Activated CD4-positive, CD25-positive, alpha-beta regulatory T cell (primary cell): ENCODE data around the gene LDLRAP1.
"Not testable (repeated sequence)": the region's sequence is repeated elsewhere in the genome, so short reads cannot be mapped to it uniquely, and the experiment has no call there.

Experiments used
- DNase-seq, 4 experiments: peaks; one replicate each; lab custom pipeline; 2025; lab: John Stamatoyannopoulos, UW

The LDLRAP1 gene

GRCh38 chr1:25577134-25577920 lies 33.9 kb downstream of the LDLRAP1 start:
- no peak for DNase-seq

DNA sequence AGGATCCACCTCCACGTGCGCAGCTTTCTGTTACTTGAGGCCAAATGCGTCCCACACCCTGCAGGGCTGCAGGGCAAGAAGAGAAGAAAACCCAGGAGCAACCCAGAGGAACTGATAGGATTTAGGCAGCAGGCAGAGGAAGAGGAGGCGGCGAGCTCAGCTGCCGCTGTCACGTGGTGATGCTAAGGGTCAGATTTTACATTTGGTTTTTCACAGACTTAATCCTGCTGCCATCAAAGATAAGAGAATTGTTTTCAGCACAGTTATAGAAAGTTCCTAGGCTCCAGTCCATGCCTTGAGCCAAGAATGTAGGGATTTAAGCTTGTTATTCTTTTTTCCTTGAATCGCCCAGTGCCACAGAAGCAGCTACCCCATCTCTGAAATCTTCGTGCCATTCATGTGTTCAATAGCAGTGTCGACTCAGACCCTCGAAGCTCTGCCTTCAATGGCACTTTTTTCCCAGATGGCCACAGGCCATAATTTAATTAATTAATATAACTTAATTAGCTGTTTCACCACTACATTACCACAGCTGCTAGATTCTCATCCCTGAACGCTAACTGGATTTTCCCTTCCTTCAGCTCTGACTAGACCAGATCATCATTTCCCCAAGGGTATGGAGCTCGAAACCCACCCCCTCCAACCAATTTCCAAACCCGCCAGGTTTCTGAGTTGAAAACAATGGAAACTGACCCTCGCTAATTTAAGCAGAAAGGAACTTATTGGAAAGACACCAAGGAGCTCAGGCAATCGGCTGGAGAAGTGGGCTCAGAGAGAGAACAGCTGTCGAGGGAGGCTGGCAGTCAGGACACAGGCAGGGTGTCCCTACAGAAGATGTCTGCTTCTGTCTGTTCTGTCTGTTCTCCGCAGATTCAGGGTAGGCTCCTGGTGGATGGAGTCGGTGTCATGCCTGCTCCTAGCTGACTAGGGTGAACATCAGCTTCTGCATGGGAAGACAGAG lies 36.2 kb downstream of the LDLRAP1 start:
- no peak for DNase-seq

DNA sequence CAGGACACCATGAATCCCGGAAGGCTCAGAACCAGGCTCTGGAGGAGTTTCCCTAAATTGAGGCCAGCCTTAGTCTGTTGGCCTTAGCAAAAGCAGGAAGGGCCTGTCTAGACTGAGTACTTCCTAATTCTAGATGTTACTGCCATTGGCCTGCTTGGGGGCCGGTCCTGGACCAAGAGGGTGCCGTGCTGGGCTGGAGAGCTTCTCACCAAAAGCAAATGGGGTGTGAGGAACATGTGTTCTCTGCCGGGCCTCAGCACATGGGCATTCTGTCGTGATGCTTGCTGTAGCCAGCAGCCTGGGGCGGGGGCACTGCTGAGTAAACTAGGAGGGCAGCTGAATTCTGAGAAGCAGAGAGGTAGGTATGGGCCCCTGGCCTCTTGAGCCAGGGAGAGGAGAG lies 37.5 kb downstream of the LDLRAP1 start:
- DNase-seq: no peak

DNA sequence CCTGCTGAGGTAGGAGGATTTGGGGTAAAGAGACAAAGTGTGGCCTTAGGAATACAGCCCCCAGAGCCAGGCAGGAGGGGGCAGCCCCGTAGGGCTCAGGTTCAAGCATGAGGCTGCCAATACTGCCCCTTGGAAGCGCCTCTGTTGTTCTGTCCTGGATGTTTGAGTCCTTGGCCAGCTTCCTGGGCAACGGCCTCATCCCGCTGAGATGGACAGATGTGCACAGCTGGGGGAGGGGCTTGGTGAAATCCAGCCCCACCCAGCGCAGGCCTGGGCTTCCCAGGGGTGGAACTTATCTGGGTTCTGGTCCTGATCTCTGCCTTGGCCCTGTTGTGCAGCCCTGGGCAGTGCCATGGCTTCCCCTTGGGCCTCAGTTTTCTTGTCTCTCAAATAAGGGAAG lies 38.4 kb downstream of the LDLRAP1 start:
- DNase-seq: no peak

GRCh38 chr1:25583519-25584370 lies 40.3 kb downstream of the LDLRAP1 start:
- DNase-seq: no peak

DNA sequence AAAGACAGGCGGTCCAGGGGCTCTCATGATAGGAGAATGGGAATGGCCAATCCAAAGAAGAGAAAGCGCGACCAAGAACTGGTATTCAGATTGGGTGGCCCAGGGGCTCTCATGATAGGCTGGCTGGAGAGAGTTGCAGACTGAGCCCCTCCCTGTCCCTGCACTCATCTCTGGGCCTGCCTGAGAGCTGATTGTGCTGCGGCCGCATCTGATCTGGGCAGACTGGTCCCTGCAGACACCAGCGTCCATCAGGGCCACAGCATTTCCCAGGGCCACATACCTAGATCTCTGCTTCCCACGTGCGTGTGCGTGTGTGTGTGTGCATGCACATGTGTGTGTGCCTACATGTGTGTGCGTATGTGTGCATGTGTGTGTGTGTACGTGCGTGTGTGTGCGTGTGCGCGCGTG lies 42.8 kb downstream of the LDLRAP1 start:
- no peak for DNase-seq

- no peak for DNase-seq
Observed at GRCh38 chr1:25587290-25587689, 43.9 kb downstream of the LDLRAP1 start.

GRCh38 chr1:25588224-25588623 lies 44.8 kb downstream of the LDLRAP1 start:
- not testable (repeated sequence) for DNase-seq

- DNase-seq: not testable (repeated sequence)
Observed at GRCh38 chr1:25588786-25589185, 45.4 kb downstream of the LDLRAP1 start.

GRCh38 chr1:25590096-25590824 lies 46.9 kb downstream of the LDLRAP1 start:
- no peak for DNase-seq

DNA sequence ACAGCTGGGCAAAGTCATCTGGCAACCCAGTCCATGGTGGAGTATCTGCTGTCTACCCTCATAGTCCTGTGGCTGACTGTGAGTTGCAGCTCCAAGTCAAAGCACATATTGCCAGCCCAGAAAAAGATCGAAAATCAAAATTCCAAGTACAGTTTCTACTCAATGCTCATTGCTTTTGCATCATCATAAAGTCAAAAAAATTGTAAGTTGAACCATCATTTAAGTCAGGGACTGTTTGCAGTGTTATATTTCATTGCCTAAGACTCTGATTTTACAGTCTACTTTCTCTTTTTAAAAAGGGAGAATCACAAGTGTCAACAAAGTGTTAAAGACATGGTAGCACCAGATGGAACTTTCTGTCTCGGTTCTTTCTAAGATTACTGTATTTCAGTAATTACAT lies 50.5 kb downstream of the LDLRAP1 start:
- DNase-seq: no peak

- DNase-seq: no peak
Observed at GRCh38 chr1:25594971-25595370, 51.6 kb downstream of the LDLRAP1 start.

DNA sequence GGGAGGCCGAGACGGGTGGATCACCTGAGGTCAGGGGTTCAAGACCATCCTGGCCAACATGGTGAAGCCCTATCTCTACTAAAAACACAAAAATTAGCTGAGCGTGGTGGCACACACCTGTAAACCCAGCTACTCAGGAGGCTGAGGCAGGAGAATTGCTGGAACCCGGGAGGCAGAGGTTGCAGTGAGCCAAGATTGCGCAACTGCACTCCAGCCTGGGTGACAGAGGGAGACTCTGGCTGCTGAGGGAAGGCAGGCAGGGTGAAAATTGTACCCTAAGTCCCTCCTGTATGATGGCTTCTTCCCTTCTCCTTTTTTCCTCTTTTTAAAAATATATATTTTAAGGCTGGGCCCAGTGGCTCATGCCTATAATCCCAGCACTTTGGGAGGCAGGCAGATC lies 53.2 kb downstream of the LDLRAP1 start:
- DNase-seq: not testable (repeated sequence)

- DNase-seq: no peak
Observed at GRCh38 chr1:25598879-25599278, 55.5 kb downstream of the LDLRAP1 start.

- DNase-seq: no peak
Observed at GRCh38 chr1:25599969-25600610, 56.7 kb downstream of the LDLRAP1 start.

GRCh38 chr1:25600971-25601699 lies 57.7 kb downstream of the LDLRAP1 start:
- DNase-seq: not testable (repeated sequence)

GRCh38 chr1:25603779-25604538 lies 60.6 kb downstream of the LDLRAP1 start:
- DNase-seq: not testable (repeated sequence)

DNA sequence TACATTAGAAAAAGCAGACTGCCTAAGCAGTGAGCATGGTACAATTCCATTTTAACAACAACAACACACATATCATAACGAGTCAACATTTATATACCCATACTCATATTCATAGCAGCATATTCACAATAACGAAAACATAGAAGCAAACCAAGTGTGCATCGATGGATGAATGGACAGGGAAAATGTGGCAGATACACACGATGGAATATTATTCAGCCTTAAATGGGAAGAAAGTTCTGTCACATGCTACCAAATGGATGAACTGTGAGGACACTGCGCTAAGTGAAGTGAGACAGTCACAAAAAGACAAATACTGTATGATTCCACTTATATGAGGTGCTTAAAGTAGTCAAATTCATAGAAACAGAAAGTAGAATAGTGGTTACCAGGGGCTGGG lies 63.7 kb downstream of the LDLRAP1 start:
- DNase-seq: no peak

DNA sequence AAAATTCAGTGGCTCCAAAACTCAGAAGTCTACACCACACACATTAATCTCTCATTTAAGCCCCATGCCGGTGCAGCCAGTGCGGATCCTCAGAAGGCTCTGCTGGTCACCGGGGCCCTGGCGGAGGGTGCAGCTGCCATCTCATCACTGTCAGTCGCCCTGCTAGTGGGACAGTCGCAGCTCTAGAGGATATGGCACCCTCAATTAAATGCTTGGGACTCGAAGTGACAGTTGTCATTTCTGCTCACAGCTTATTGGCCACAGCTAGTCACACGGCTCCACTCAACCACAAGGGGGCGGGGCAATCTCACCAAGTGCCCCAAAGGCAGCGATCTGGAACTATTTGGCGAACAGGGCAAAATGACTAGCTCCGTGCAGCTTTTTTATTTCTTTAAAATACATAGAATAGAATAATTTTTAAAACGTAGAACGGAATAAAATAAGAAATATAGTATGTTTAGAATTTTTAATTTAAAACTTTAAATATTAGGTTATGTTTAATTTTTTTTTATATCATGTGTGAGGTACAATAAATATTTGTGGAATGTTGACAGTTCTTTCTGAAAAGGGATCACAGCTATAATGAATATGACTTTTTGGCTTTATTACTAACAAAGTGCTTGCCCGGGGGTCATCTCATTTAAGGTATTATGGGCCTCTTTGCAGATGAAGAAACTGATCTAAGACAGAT lies 65.2 kb downstream of the LDLRAP1 start:
- DNase-seq: peak; percentile 73 to 80 (median 76)
